Right lobe of liver (tissue), 4 donors: ENCODE data around the gene PGBD5.

Source experiments
- CTCF ChIP-seq, 4 donors: fragments of 200-600 bp in 3 of 4; fragments of 450-650 bp in 1 of 4; IDR thresholded peaks; one replicate each; pipeline versions ENCODE4 v1.5.1 to v1.8.0; 2016 to 2022; ENCODE audit warnings: antibody characterized with exemption in 4 of 4, mild to moderate bottlenecking in 2 of 4
- POLR2A ChIP-seq: fragments of 450-650 bp; IDR thresholded peaks from one replicate; pipeline ENCODE4 v1.6.1; 2017; ENCODE audit warnings: antibody characterized with exemption, mild to moderate bottlenecking
- donor health status: DM: no; HTN: no; CAD: no.
- donor health status: DM: no; HTN: no; CAD: no.
- donor health status: DM: no; HTN: yes; CAD: no.

DNA sequence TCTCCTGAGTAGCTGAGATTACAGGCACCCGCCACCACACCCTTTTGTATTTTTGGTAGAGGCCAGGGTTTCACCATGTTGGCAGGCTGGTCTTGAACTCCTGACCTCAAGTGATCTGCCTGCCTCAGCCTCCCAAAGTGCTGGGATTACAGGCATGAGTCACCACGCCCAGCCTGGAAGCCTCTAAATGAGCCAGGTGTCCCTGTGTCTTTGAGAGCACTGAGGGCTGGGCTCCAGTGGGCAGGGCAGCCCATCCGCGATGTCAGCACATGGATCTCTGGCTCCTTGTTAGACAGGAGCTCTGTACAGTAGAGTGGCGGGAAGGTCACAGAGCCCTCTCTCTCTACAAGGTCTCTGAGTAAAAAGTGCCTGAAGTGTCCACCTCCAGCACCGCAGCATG is 124.3 kb downstream of the PGBD5 start:
- TF ChIP-seq CTCF (IDR thresholded peaks at IDR 0.05) (no peak), POLR2A (no peak)
